NCI-H748 treated with DMSO at 0.1 percent for 48 hours (cell line): ENCODE results near the gene CHST11.
"Not testable (repeated sequence)": the region's sequence is repeated elsewhere in the genome, so short reads cannot be mapped to it uniquely, and the experiment has no call there.

Experiments
- DNase-seq: peaks from one replicate; lab custom pipeline; 2025; lab: John Stamatoyannopoulos, UW

The CHST11 gene

GRCh38 chr12:104565606-104566243, 109.0 kb downstream of the CHST11 start:
- DNase-seq = no peak

- DNase-seq = no peak
Measured at GRCh38 chr12:104566244-104566993, 109.7 kb downstream of the CHST11 start.

- DNase-seq = no peak
Measured at GRCh38 chr12:104567832-104568486, 111.2 kb downstream of the CHST11 start.

GRCh38 chr12:104568487-104568868, 111.7 kb downstream of the CHST11 start:
- no peak for DNase-seq

- DNase-seq = no peak
Measured at GRCh38 chr12:104568935-104569334, 112.2 kb downstream of the CHST11 start.

- DNase-seq = no peak
Measured at GRCh38 chr12:104569346-104570173, 112.8 kb downstream of the CHST11 start.

- DNase-seq = no peak
Measured at GRCh38 chr12:104570174-104570907, 113.6 kb downstream of the CHST11 start.

- no peak for DNase-seq
Measured at GRCh38 chr12:104571328-104571727, 114.6 kb downstream of the CHST11 start.

- not testable (repeated sequence) for DNase-seq
Measured at GRCh38 chr12:104574353-104574752, 117.6 kb downstream of the CHST11 start.

GRCh38 chr12:104574758-104575157, 118.0 kb downstream of the CHST11 start:
- not testable (repeated sequence) for DNase-seq

GRCh38 chr12:104575442-104576186, 118.9 kb downstream of the CHST11 start:
- no peak for DNase-seq

GRCh38 chr12:104576187-104576778, 119.5 kb downstream of the CHST11 start:
- no peak for DNase-seq

GRCh38 chr12:104576980-104577580, 120.3 kb downstream of the CHST11 start:
- no peak for DNase-seq

- no peak for DNase-seq
Measured at GRCh38 chr12:104577581-104577981, 120.8 kb downstream of the CHST11 start.

- DNase-seq = no peak
Measured at GRCh38 chr12:104578453-104578852, 121.7 kb downstream of the CHST11 start.

- no peak for DNase-seq
Measured at GRCh38 chr12:104579718-104580495, 123.2 kb downstream of the CHST11 start.

- no peak for DNase-seq
Measured at GRCh38 chr12:104581005-104581570, 124.3 kb downstream of the CHST11 start.

GRCh38 chr12:104582739-104583138, 126.0 kb downstream of the CHST11 start:
- no peak for DNase-seq

- DNase-seq = no peak
Measured at GRCh38 chr12:104583301-104583700, 126.6 kb downstream of the CHST11 start.
